ENCODE measurements around the gene DCANP1.

- TF ChIP-seq JAZF1 (CRISPR knock-in tag; IDR thresholded peaks at IDR 0.05) (no peak), MYBL2 (CRISPR knock-in tag; IDR thresholded peaks at IDR 0.05) (no peak), SMAD3 (CRISPR knock-in tag; IDR thresholded peaks at IDR 0.05; ENCODE audit: borderline replicate concordance) (no peak), ATF6 (CRISPR knock-in tag; IDR thresholded peaks at IDR 0.05) (no peak), ZNF138 (CRISPR knock-in tag; conservative IDR thresholded peaks at IDR 0.05) (no peak), NFATC4 (CRISPR knock-in tag; IDR thresholded peaks at IDR 0.05) (no peak), NFYB (CRISPR knock-in tag; conservative IDR thresholded peaks at IDR 0.05; ENCODE audit: low read depth) (no peak), FOXK1 (CRISPR knock-in tag; IDR thresholded peaks at IDR 0.05) (no peak), ZNF396 (CRISPR knock-in tag; IDR thresholded peaks at IDR 0.05; ENCODE audit: borderline replicate concordance) (no peak), NR3C1 (CRISPR knock-in tag; conservative IDR thresholded peaks at IDR 0.05; ENCODE audit: low read depth) (no peak)
- TF ChIP-seq, protein P1, sequence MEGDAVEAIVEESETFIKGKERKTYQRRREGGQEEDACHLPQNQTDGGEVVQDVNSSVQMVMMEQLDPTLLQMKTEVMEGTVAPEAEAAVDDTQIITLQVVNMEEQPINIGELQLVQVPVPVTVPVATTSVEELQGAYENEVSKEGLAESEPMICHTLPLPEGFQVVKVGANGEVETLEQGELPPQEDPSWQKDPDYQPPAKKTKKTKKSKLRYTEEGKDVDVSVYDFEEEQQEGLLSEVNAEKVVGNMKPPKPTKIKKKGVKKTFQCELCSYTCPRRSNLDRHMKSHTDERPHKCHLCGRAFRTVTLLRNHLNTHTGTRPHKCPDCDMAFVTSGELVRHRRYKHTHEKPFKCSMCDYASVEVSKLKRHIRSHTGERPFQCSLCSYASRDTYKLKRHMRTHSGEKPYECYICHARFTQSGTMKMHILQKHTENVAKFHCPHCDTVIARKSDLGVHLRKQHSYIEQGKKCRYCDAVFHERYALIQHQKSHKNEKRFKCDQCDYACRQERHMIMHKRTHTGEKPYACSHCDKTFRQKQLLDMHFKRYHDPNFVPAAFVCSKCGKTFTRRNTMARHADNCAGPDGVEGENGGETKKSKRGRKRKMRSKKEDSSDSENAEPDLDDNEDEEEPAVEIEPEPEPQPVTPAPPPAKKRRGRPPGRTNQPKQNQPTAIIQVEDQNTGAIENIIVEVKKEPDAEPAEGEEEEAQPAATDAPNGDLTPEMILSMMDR (IDR thresholded peaks at IDR 0.05), result no peak
- TF ChIP-seq, protein P2, sequence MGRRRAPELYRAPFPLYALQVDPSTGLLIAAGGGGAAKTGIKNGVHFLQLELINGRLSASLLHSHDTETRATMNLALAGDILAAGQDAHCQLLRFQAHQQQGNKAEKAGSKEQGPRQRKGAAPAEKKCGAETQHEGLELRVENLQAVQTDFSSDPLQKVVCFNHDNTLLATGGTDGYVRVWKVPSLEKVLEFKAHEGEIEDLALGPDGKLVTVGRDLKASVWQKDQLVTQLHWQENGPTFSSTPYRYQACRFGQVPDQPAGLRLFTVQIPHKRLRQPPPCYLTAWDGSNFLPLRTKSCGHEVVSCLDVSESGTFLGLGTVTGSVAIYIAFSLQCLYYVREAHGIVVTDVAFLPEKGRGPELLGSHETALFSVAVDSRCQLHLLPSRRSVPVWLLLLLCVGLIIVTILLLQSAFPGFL (CRISPR knock-in tag; IDR thresholded peaks at IDR 0.05; ENCODE audit: borderline replicate concordance), result no peak
- TF ChIP-seq, protein P3, sequence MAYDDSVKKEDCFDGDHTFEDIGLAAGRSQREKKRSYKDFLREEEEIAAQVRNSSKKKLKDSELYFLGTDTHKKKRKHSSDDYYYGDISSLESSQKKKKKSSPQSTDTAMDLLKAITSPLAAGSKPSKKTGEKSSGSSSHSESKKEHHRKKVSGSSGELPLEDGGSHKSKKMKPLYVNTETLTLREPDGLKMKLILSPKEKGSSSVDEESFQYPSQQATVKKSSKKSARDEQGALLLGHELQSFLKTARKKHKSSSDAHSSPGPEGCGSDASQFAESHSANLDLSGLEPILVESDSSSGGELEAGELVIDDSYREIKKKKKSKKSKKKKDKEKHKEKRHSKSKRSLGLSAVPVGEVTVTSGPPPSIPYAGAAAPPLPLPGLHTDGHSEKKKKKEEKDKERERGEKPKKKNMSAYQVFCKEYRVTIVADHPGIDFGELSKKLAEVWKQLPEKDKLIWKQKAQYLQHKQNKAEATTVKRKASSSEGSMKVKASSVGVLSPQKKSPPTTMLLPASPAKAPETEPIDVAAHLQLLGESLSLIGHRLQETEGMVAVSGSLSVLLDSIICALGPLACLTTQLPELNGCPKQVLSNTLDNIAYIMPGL (CRISPR knock-in tag; IDR thresholded peaks at IDR 0.05), result no peak
Measured at GRCh38 chr5:135487037-135487395, 39.9 kb upstream of the DCANP1 start.

All from WTC11 (cell line).